Measurements from ENCODE around the gene SIM1. TPM values are rescaled to one million over a fixed set of nuclear protein-coding genes. Genes with fewer than 3 reads are reported as not detected.
A peak's percentile ranks its signal among the peaks of the same experiment; 100 is the strongest.

The SIM1 gene
- total RNA-seq, 1 donor from 2014 or later, result not detected

- H3K36me3 Mint-ChIP-seq, result no peaks in the 10 kb centered on the region
- DNase-seq (ENCODE audit: low spot score), result no peak
- Histone ChIP-seq H3K79me2 (ENCODE audit: low read depth) (no peaks in the 10 kb centered on the region), H3K4me2 (no peak overlapping the region), H3K27ac (no peak overlapping the region), H3K36me3 (no peaks in the 10 kb centered on the region), H3F3A (ENCODE audit: low read depth) (no peaks in the 10 kb centered on the region), H3K4me3 (no peak overlapping the region), H4K20me1 (ENCODE audit: low read depth) (peaks cover 4% of the 10 kb centered on the region), H3K4me1 (peaks cover under 1% of the 10 kb centered on the region), H3K9ac (no peak overlapping the region), H3K27me3 (peaks cover 41% of the 10 kb centered on the region), H2AFZ (replicated peaks) (no peak overlapping the region), H3K9me3 (ENCODE audit: low read depth) (no peaks in the 10 kb centered on the region)
- no peaks in the 10 kb centered on the region for H3K9me3 Mint-ChIP-seq
- H3K27ac Mint-ChIP-seq, result no peak overlapping the region
- H3K27me3 Mint-ChIP-seq (ENCODE audit: insufficient read depth, low read depth), result no peaks in the 10 kb centered on the region
- no peak overlapping the region for H3K4me3 Mint-ChIP-seq
- peaks cover under 1% of the 10 kb centered on the region for H3K4me1 Mint-ChIP-seq
- TF ChIP-seq EZH2 (IDR thresholded peaks at IDR 0.05) (no peak), CTCF (IDR thresholded peaks at IDR 0.05) (no peak), EZH2phosphoT487 (IDR thresholded peaks at IDR 0.05) (no peak)
These were observed 23.8 kb downstream of the SIM1 start for GRCh38 chr6:100440935-100441334.

GRCh38 chr6:100435299-100435698 is 29.4 kb downstream of the SIM1 start:
- no peaks in the 10 kb centered on the region for H3K79me2 ChIP-seq (ENCODE audit: low read depth)
- H2AFZ ChIP-seq (replicated peaks), result no peak overlapping the region
- H3K4me1 Mint-ChIP-seq, result peaks cover 17% of the 10 kb centered on the region
- H3K4me3 ChIP-seq, result no peak overlapping the region
- peak overlapping the region; percentile 66 for H3K4me2 ChIP-seq
- peaks cover 32% of the 10 kb centered on the region for H3K4me1 ChIP-seq
- H3K9me3 Mint-ChIP-seq, result no peaks in the 10 kb centered on the region
- H3K27ac ChIP-seq, result no peak overlapping the region
- no peaks in the 10 kb centered on the region for H3K27me3 ChIP-seq
- no peak overlapping the region for H3K27ac Mint-ChIP-seq
- H3K4me3 Mint-ChIP-seq, result no peak overlapping the region
- no peaks in the 10 kb centered on the region for H3K36me3 Mint-ChIP-seq
- H3K27me3 Mint-ChIP-seq (ENCODE audit: insufficient read depth, low read depth), result peaks cover 4% of the 10 kb centered on the region
- TF ChIP-seq CTCF (IDR thresholded peaks at IDR 0.05) (no peak), EZH2phosphoT487 (IDR thresholded peaks at IDR 0.05) (no peak), EZH2 (IDR thresholded peaks at IDR 0.05) (no peak)
- DNase-seq (ENCODE audit: low spot score), result peak; percentile 82
- no peak overlapping the region for H3K9ac ChIP-seq
- H3K9me3 ChIP-seq (ENCODE audit: low read depth), result no peaks in the 10 kb centered on the region
- peaks cover 13% of the 10 kb centered on the region for H3F3A ChIP-seq (ENCODE audit: low read depth)
- H4K20me1 ChIP-seq (ENCODE audit: low read depth), result no peaks in the 10 kb centered on the region
- no peaks in the 10 kb centered on the region for H3K36me3 ChIP-seq

GRCh38 chr6:100433726-100434435 is 30.8 kb downstream of the SIM1 start:
- no peaks in the 10 kb centered on the region for H3K79me2 ChIP-seq (ENCODE audit: low read depth)
- H3K9ac ChIP-seq, result no peak overlapping the region
- Mint-ChIP-seq H3K4me3 (no peak overlapping the region), H3K27me3 (ENCODE audit: insufficient read depth, low read depth) (peaks cover 4% of the 10 kb centered on the region), H3K27ac (no peak overlapping the region), H3K4me1 (peaks cover 17% of the 10 kb centered on the region), H3K36me3 (no peaks in the 10 kb centered on the region), H3K9me3 (no peaks in the 10 kb centered on the region)
- peaks cover 13% of the 10 kb centered on the region for H3F3A ChIP-seq (ENCODE audit: low read depth)
- DNase-seq (ENCODE audit: low spot score), result peak; percentile 68
- TF ChIP-seq EZH2phosphoT487 (IDR thresholded peaks at IDR 0.05) (no peak), EZH2 (IDR thresholded peaks at IDR 0.05) (no peak), CTCF (IDR thresholded peaks at IDR 0.05) (no peak)
- H3K9me3 ChIP-seq (ENCODE audit: low read depth), result no peaks in the 10 kb centered on the region
- H3K36me3 ChIP-seq, result no peaks in the 10 kb centered on the region
- peaks cover 32% of the 10 kb centered on the region for H3K4me1 ChIP-seq
- no peaks in the 10 kb centered on the region for H4K20me1 ChIP-seq (ENCODE audit: low read depth)
- peak overlapping the region; percentile 66 for H3K4me2 ChIP-seq
- no peaks in the 10 kb centered on the region for H3K27me3 ChIP-seq
- H2AFZ ChIP-seq (replicated peaks), result peak overlapping the region; percentile 18
- H3K27ac ChIP-seq, result peak overlapping the region; percentile 2
- no peak overlapping the region for H3K4me3 ChIP-seq

All from neural progenitor cell (in vitro differentiated cells).